ENCODE data around the gene BTN3A1.
"Not testable (repeated sequence)": the region's sequence is repeated elsewhere in the genome, so short reads cannot be mapped to it uniquely, and the experiment has no call there.

The BTN3A1 gene

DNA sequence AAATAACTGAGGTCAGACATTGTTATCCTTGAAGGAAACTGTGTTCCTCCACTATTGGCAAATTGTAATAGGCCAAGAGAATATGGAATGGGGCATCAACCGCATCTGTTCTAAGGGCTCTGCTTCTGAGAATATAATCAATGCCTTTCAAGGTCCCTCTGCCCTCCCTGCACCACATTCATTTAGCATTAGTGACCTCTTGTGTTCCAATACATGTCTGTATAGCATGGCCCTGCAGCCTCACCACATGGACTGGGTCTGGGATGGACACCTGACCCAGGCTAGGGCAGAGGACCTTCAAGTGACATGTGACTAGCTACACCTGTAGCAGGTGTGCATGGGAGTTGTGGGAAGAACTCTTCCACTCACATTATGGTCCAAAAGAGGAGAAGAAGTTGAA is 14.2 kb downstream of the BTN3A1 start:
- DNase-seq = no peak

DNA sequence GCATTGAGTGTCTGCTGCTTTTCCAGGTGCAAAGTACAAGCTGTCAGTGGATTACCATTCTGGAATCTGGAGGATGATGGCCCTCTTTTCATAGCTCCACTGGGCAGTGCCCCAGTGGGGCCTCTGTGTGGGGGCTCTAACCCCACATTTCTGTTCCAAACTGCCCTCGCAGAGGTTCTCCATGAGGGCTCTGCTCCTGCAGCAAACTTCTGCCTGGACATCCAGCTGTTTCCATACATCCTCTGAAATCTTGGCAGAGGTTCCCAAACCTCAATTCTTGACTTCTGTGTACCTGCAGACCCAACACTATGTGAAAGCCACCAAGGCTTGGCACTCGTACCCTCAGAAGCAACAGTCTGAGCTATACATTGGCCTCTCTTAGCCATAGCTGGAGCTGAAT is 16.0 kb downstream of the BTN3A1 start:
- not testable (repeated sequence) for DNase-seq

DNA sequence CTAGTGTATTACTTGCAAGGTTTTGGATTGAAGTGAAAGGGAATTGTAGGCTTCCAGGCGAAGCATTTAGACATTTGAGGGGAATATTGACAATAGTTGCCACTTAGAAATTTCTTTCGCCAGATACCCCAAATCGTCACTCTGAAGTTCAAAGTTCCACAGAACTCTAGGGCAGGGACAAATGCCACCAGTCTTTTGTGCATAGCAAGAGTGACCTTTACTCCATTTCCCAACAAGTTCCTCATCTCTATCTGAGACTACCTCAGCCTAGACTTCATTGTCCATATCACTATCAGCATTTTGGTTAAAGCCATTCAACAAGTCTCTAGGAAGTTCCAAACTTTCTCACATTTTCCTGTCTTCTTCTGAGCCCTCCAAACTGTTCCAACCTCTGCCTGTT is 16.7 kb downstream of the BTN3A1 start:
- DNase-seq = not testable (repeated sequence)

DNA sequence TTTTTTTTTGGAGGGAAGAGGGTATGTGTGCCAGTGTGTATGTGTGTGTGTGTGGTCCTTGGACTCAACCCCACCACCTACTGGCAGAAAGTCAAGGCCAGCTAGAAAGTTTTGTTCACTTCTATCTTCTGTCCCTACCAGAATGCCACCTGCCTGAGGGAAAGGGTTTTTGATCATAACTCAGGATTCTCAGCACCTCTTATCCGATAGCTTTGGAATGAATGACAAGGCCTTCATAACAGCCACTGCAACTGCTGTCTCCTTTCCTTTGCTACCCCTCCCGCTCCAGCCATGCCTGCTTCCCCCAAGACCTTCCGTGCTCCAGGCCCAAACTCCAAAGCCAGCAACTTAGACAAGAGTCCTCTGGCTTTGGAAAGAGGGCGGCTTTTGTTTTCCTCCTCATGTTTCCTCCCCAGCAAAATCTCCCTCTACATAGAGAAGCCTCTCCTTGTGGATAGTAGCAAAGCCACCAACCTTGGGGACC is 18.7 kb downstream of the BTN3A1 start:
- peak; percentile 46 for DNase-seq

DNA sequence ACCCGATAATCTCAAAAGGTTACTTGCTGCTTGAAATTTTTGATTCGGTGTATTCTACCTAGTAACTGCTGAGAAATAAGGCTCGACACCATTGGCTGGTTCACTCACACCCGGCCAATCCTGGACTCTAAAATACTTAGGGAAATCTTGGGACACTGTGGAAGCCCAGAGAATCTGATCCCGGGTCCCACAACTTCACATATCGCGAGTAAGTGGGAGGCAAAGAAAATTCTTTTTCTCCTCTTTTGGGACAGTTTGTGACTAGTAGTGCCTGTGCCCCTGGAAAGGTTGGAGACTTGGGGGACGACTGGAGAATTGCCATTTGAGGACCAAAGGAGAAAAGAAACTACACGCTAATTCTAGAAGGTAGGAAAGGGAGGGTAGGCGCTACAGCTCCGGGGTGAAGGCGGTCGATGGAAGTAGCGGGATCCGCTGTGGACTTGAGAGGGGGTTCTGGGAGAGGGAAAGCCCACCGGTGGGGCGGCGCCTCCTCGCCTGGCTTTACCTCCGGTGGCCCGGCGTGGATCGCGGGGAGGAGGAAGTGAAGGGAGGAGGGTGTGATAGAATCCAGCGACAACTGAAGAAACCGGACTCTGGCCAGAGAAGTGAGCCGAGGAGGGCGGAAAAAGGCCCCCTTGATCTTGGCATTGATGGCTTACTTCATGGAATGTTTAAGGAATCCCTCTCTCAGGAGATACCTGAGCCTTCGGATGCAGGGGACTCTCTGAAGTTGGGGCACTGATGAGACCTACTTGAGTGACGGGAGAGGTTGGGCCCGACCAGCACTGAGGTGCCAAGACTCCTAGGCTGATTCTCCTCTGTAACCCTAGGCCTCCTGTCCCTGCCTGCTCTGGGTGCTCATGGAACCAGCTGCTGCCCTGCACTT is 19.4 kb downstream of the BTN3A1 start:
- peak; percentile 67 for DNase-seq

DNA sequence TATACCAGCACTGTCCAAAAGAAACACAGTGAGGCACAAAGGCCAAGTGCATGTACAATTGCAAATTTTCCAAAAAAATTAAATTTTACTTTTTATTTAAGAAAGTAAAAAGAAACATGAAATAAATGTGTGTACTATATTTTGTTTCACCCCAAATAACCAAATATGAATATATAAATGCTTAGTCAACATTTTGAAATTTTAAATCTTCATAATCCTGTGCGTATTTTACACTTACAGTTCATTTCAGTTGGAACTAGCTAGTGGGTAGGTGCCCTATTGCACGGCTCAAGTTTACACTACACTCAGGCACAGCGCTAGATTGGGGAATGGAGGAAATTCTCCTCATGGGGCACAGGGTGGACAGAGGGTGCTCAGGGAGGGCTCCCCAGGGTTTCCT is 20.3 kb downstream of the BTN3A1 start:
- DNase-seq = no peak

DNA sequence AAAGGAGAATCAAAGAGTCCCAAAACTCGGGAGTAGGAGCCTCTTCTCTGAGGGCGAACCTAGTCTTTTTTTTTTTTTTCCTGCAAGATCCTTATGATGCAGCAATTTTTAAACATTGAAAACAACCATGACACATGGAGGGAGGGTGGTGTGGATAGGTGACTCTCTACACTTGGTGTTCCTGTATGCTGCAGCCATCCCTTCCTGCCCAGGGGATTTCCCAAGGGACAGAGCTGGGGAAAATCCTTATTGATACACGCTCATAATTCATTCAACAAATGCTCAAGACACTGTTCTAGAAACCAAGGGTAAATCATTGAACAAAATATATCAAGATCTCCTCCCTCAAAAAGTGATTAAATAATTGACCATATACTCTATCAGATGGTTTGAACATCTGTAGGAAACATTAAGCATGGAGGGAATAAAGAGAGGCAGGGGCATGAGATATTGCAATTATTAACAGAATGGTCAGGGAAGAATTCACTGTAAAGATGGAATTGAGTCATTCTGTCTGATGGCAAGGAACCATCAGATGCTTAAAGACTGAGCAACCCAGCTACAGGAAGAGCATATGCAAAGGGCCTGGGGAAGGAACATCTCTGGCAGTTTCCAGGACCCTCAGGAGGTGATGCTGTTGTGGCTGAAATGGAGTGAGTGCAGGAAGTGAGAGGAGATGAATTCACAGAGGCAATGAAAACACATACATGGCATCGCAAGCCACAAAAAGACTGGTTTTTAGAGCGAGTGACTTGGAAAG is 24.8 kb downstream of the BTN3A1 start:
- DNase-seq = no peak

DNA sequence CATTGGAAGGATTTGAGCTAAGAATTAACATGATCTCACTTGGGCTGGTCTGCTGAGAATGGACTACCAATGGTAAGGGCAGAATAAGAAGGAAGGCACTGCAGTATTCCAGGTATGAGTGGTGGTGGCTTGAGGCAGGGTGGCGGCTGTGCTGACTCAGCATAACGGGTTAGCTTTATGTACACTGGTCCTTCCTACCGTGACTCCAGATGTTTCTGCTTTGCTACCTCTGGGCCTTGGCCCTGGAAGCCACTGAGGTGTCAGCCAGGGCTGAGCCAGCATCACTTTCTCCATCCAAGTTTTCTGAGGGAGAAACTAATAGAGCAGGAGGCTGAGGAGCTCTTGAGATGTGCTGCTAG is 25.4 kb downstream of the BTN3A1 start:
- no peak for DNase-seq

DNA sequence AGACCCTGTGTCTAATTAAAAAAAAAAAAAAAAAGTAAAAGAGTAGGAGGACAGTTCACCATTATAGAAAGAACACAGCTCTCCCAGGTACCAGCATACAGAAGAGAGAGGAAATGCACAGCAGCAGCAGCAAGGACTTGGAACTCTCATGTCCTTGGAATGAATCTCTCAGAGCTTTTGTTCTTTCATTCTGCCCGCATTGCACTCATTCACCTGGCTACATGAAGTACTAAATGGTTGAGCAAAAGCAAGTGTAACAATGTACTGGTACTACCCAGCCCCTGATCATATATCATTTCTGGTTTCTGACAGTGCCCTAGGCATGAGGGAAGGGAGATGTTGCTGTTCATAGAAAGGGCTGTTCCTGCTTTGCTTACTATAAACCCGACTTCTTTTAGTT is 26.1 kb downstream of the BTN3A1 start:
- DNase-seq = no peak

DNA sequence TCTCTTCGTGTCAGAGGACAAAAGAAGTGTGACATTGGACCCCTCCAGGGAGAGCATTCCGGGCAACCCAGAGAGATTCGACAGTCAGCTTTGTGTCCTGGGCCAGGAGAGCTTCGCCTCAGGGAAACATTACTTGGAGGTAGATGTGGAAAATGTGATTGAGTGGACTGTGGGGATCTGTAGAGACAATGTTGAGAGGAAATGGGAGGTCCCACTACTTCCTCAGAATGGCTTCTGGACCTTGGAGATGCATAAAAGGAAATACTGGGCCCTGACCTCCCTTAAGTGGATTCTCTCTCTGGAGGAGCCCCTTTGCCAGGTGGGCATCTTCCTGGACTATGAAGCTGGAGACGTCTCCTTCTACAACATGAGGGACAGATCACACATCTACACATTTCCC is 28.7 kb downstream of the BTN3A1 start:
- DNase-seq = no peak

DNA sequence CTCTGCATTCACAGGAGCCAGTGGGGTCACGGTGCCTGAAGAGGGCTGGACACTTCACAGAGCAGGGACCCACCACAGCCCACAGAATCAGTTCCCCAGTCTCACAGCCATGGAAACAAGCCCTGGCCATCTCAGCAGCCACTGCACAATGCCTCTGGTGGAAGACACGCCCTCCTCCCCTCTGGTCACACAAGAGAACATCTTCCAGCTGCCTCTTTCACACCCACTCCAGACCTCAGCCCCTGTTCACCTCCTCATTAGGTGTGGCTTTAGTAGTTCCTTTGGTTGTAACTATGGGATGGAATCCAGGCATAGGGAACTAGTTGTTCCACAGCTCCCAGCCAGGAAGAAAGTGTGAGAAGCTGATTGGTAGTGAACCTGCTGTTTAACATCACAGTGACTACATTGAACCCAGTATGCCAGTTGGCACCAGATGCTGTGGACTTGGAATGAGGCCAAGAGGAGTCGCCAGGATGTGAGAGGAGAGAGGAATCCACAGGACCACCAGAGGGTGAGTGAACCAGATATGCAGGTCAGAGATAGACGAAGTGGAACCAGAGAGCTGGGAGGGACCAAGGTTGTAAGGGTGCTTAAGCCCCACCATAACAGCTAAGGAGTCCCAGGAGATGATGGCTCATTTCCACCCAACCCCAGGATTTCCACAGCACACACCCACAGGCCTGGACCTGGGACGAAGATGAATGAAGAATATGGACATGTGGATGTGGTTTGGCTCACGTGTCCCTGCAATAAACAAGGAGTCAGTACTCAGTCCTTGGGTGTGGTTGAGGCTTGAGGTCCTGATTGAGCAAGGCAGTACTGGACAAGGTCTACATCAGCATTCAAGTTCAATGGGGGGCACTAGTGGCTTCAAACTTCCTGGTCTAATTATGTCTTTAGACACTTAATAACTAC is 29.4 kb downstream of the BTN3A1 start:
- DNase-seq = no peak

DNA sequence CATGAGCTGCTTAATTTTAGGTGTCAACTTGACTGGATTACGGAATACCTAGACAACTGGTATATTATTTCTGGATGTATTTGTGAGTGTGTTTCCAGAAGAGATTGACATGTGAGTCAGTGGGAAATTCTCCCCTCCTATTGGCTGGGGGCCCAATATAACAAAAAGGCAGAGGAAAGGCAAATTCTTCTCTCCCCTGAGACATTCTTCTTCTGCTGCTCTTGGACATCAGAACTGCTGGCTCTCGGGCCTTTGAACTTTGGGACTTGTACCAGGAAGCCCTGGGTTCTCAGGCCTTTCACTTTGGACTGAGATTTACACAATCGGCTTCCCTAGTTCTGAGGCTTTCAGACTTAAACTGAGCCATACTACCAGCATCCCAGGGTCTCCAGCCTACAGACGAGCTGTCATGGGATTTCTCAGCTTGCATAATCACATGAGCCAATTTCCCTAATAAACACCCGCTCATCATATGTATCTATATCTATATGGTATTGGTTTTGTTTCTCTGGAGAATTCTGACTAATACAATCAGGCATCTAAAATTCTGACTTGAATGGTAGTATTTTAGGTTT is 30.6 kb downstream of the BTN3A1 start:
- no peak for DNase-seq

DNA sequence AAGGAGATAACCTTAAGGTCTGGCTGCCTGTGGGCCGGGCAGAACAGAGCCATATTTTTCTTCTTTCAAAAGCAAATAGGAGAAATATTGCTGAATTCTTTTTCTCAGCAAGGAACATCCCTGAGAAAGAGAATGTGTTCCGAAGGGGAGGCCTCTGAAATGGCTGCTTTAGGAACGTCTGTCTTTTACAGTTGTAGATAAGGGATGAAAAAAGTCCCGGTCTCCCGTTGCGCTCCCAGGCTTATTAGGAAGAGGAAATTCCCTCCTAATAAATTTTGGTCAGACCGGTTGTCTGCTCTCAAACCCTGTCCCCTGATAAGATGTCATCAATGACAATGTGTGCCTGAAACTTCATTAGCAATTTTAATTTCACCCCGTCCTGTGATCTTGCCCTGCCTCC is 31.6 kb downstream of the BTN3A1 start:
- not testable (repeated sequence) for DNase-seq

DNA sequence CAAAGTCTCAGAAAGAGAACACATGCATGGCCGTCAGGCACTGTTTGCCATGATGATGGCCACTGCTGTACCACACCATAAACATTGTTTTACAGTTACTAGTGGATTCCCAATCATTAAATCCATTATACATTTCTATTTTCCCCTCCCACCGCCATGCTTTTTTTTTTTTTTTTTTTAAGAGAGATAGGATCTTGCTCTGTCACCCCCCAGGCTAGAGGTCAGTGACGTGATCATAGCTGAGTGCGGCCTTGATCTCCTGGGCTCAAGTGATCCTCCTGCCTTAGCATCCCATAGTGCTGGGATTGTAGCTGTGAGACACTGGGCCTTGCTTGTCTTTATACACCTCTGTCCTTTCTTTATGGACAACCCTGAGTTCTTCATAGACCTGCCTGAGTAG is 33.9 kb downstream of the BTN3A1 start:
- no peak for DNase-seq

DNA sequence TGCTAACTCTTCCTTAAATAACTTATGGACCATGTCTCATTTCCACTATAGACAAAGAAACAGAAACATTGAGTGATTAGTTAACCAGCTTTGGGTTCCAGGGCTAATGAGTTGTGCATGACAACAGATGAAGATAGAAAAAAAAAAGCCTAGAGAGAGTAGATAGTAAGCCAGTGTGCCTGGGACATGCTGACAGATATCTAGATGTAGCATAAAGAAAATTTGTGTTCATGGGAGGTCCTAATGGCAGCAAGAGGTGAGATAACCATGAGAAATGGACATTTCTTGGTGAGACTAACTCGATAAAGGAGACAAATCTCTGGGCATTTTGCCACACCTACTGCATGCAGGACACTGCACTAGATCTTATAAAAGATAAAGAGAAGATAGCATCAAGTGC is 35.5 kb downstream of the BTN3A1 start:
- no peak for DNase-seq

DNA sequence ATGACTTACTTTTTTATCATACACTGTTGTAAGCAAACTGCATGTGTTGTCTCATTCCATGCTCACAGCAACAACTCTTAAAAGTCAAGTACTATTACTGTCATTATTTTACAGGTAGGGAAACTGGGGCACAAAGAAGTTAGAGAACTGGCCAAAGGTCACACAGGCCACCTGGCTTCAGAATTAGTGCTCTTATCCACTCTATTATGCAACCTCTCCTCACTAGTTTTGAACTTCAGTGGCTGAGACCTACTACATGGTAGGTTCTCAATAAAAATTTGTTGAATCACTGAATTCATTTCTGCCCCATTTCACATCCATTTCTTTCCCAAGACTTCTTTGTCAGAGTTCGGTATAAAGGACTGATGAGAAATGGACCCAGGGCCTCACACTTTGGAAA is 35.9 kb downstream of the BTN3A1 start:
- DNase-seq = no peak

DNA sequence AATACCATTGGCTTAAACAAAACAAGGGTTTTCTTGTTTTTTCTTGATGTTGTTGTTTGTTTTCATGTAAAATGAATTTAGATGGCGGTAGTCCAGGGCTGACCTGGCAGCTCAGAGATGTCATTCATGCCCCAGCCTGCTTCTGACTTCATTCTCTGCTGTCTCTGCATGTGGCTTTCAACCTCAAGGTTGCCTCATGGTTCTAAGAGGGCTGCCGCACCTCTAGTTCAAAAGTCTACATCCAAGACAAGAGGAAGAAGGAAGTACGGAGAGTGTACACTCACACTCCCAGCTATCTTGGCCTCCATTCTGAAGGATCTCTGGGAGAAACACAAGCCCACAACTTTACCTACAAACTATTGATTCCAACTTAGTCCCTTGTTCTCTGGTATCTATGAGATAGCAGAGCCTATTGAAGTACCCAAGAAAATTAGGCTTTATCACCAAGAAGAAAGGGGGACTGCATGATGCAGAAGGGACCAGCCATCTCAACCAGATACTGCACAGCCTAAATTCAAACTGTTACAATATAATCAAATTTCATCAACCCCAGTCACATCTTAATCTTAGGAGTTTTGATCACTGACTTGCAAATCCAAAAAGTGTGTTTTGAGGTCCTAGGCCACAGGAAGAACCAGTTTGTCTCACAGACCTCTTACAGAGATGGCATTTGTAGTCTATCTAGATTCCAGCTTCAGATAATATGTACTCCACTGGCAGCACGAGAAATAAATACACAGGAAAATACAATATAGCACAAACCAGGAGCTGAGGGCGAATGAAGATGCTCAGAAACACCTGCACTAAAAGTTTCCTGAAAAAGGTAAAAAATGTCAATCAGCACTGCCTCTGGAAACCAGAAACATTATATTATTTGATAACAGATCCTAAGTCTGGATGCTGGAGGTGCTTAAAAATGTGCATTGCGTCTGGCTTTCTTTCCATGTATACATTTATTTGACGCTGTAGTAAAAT is 37.4 kb downstream of the BTN3A1 start:
- no peak for DNase-seq

DNA sequence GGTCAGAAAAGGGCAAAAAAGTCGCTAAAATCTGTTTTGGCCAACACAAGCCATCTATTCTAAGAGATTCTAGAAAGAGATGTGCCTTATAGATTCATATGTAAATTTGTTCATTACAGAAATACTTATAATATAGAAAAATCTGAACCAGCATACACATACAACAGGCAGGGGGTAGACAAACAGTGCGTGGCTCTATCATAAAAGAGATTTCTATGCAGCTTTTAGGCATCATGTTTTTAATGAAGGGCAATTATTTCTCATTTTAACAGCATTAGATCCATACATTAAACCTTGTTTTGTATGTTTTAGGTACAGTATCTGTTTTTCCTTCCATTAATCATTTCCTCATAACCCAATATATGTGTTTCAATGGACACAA is 38.9 kb downstream of the BTN3A1 start:
- no peak for DNase-seq

DNA sequence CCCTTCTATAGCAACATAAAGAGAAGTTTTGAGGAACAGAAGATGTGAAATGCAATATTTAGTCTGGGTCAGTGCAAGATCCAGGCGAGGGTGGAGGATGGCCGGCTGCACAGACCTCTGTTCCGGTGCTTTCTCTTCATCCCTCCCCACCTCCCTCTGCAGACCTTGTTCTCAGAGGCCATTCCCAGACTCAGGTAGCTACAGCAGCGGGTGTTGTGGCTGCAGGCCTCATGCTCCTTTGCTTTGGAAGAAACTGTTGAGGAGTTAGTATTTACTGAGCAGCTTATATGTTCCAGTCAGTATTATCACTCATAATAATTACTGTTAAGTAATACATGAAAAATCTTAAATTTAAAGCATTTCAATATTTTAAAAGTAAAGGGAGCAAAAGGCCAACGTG is 39.9 kb downstream of the BTN3A1 start:
- DNase-seq = no peak

DNA sequence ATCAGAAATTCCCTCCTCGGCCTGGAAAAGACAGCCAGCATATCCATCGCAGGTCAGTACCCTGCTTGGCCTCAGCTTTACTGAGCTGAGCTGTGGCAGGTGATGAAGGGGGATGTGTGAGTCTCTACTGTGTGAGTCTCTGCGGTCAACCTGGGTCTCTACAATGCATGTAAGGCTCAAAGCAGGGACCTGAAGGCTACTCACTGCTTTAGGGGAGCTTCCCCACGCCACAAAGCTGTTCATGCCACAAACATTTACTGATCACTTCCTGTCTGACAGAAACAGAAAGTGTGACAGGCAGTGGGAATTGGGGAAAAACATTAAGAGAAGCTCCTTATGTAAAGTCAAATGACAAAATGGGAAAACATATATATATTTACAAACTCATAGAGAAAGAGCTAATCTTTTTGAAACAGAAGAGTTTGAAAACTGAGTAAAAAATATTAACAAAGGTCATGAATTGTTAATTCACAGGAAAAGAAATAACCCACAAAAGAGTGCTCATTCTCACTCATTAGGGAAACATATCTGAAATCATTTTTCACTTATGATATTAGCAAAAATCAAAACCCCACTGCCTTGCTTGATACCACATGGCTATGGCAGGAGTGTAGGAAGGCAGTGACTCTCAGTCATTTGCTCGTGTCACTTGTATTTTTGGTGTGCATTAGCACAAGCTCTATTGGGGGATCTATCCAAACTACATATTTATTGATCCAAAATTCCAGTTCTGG is 44.0 kb downstream of the BTN3A1 start:
- peak; percentile 63 for DNase-seq

DNA sequence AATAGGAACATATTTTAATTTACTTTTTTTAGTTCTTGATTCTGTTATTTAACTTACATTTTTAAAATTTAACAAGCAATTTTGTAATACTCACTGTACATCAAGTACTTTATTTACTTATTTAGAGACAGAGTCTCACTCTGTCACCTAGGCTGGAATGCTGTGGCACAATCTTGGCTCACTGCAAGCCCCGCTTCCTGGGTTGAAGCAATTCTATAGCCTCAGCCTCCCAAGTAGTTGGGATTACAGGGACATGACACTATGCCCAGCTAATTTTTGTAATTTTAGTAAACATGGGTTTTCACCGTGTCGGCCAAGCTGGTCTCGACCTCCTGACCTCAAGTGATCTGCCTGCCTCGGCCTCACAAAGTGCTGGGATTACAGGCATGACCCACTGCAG is 45.2 kb downstream of the BTN3A1 start:
- DNase-seq = no peak

Measured in CD4-positive, alpha-beta T cell treated with Interleukin-4 for 4 hours (primary cell).